CD4-positive, alpha-beta T cell (primary cell): ENCODE data around the gene ARHGEF6. TPM values are rescaled to one million over a fixed set of nuclear protein-coding genes. Genes with fewer than 3 reads are reported as not detected.

ENCODE experiments used
- ATAC-seq: fragments of 200-7000 bp; cut with Tn5 transposase; one replicate; pipeline ENCODE4 v1.10.0; 2022; ENCODE audit warnings: mild to moderate bottlenecking; ENCODE audit not compliant: poor library complexity
- CTCF ChIA-PET: fragments of 350-600 bp; sonication (Branson Sonifier 250); formaldehyde crosslinking; loops from one replicate; lab custom pipeline; 2021; ENCODE audit warnings: antibody characterized with exemption, inconsistent platforms; lab: Charles Lee
- POLR2A ChIA-PET: fragments of 350-600 bp; sonication (Branson Sonifier 250); formaldehyde crosslinking; loops from one replicate; lab custom pipeline; 2021; ENCODE audit warnings: antibody characterized with exemption, inconsistent platforms; lab: Charles Lee
- DNase-seq, 14 experiments: peaks; one replicate each; pipeline ENCODE4 v3.0.0-alpha.2; 2013 to 2020; ENCODE audit warnings: mixed read lengths in 2 of 14
- H3K27ac ChIP-seq, 2 donors: one replicate each; pipeline versions ENCODE4 v1.5.1 to v1.7.0; 2013; ENCODE audit warnings: low read length in 2 of 2, low read depth in 1 of 2, mild to moderate bottlenecking in 1 of 2
- H3K27me3 ChIP-seq, 2 experiments: 1 replicate in 1 of 2; 2 replicates in 1 of 2; pipeline versions ENCODE4 v1.6.1 to v1.7.0; 2013; ENCODE audit warnings: low read length in 2 of 2, control low read depth in 1 of 2, mild to moderate bottlenecking in 1 of 2, moderate library complexity in 1 of 2; ENCODE audit not compliant: insufficient read depth in 2 of 2, control insufficient read depth in 1 of 2
- H3K36me3 ChIP-seq: one replicate; pipeline ENCODE4 v1.6.1; 2013; ENCODE audit warnings: low read length, control low read depth; ENCODE audit not compliant: insufficient read depth
- H3K4me1 ChIP-seq: one replicate; pipeline ENCODE4 v1.6.1; 2013; ENCODE audit warnings: low read length, control low read depth; ENCODE audit not compliant: insufficient read depth
- H3K4me3 ChIP-seq: one replicate; pipeline ENCODE4 v1.5.1; 2013; ENCODE audit warnings: mild to moderate bottlenecking, low read length, moderate library complexity
- H3K9me3 ChIP-seq, 2 experiments: 1 replicate in 1 of 2; 2 replicates in 1 of 2; pipeline versions ENCODE4 v1.6.1 to v1.7.0; 2013; ENCODE audit warnings: low read length in 2 of 2, mild to moderate bottlenecking in 2 of 2, control low read depth in 1 of 2, moderate library complexity in 1 of 2; ENCODE audit not compliant: control insufficient read depth in 1 of 2, insufficient read depth in 1 of 2
- H3K27ac Mint-ChIP-seq: one replicate; pipeline ENCODE4 v1.8.0; 2020; ENCODE audit warnings: mixed read lengths
- H3K27me3 Mint-ChIP-seq: one replicate; pipeline ENCODE4 v1.8.0; 2021; ENCODE audit warnings: mixed read lengths
- H3K36me3 Mint-ChIP-seq: one replicate; pipeline ENCODE4 v1.8.0; 2021; ENCODE audit warnings: low read depth, mixed read lengths
- H3K4me1 Mint-ChIP-seq: one replicate; pipeline ENCODE4 v1.8.0; 2021; ENCODE audit warnings: low read depth, mixed read lengths
- H3K4me3 Mint-ChIP-seq: one replicate; pipeline ENCODE4 v1.8.0; 2020; ENCODE audit warnings: mild to moderate bottlenecking, mixed read lengths
- H3K9me3 Mint-ChIP-seq: one replicate; pipeline ENCODE4 v1.8.0; 2020; ENCODE audit warnings: mixed read lengths
- CTCF ChIP-seq: fragments of 200-600 bp; IDR thresholded peaks from one replicate; pipeline ENCODE4 v1.8.0; 2022; ENCODE audit warnings: antibody characterized with exemption, mild to moderate bottlenecking
- intact Hi-C, 2 experiments: fragments of 100-400 bp; cut with DNase I in 1 of 2; cut with micrococcal nuclease in 1 of 2; formaldehyde crosslinking; loops; one replicate each; pipeline versions ENCODE4 v1.15.1 to v1.9.0; 2023 to 2025; cut with DNase I, micrococcal nuclease
- total RNA-seq, 174 experiments: library from RNA in 2 of 174; stranded (reverse) in 2 of 174; gene quantifications; one replicate each; pipeline ENCODE4 v1.2.3 and lab custom pipeline; 2021 to 2026

Gene ARHGEF6
- total RNA-seq, 2 experiments from 2014 or later: 43.3 to 45.3 TPM

- POLR2A ChIA-PET: no interaction called here
- H3K27ac Mint-ChIP-seq: no peak overlapping the region
- no peak for TF ChIP-seq CTCF
Observed at GRCh38 chrX:136764206-136764605, 16.5 kb downstream of the ARHGEF6 start.

DNA sequence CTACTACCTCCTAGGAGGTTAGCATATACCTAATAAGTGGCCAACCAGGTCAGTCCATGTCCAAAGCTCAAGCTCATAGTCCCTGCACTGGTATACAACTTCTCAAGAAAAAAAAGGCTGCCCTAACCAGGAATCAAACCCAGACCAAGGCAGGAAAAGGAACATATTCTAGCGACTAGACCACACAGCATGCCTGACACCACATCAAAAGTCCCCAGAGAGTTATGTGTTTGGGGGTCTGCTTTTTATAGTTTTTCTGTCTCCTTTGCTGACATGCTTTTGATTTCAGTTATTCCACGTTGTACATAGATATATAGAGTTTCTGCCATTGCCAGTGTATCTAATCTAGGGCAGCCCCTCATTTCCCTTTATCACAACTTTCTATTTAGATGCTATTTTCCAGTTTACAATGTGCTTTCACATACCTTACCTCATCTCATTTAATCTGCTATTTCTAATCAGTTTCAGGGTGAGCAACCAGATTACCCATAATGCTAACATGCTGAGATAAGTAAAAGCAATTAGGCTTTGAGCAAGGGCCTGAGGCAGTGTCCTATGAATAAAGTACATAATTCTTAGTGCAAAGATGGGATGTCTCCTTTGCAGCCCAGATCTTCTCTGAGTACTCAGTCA, 17.8 kb downstream of the ARHGEF6 start:
- intact Hi-C loops: loop anchor here (10.0 kb wide), 2 partner anchors 48 to 112 kb away; no protein-coding TSS in a partner anchor

More at GRCh38 chrX:136764206-136764605, 16.5 kb downstream of the ARHGEF6 start:
- Histone ChIP-seq H3K4me1 (peaks cover 49% of the 10 kb centered on the region), H3K9me3 (no peaks in the 10 kb centered on the region), H3K4me3 (no peak overlapping the region), H3K36me3 (peaks cover 4% of the 10 kb centered on the region), H3K27me3 (no peaks in the 10 kb centered on the region), H3K27ac (no peak overlapping the region)
- Mint-ChIP-seq H3K27me3 (no peaks in the 10 kb centered on the region), H3K4me1 (peaks cover 68% of the 10 kb centered on the region), H3K4me3 (no peak overlapping the region), H3K36me3 (peaks cover 13% of the 10 kb centered on the region), H3K9me3 (no peaks in the 10 kb centered on the region)
- DNase-seq: no peak
- intact Hi-C loops: loop anchor here (10.0 kb wide), 2 partner anchors 49 to 111 kb away; no protein-coding TSS in a partner anchor
- ATAC-seq: no peak
- CTCF ChIA-PET: no interaction called here

GRCh38 chrX:136761421-136761820, 19.3 kb downstream of the ARHGEF6 start:
- no peaks in the 10 kb centered on the region for H3K9me3 ChIP-seq
- H3K4me1 ChIP-seq: peaks cover 31% of the 10 kb centered on the region
- TF ChIP-seq CTCF: no peak
- DNase-seq (no peak), ATAC-seq (no peak)
- Mint-ChIP-seq H3K27ac (peak overlapping the region; percentile 24), H3K4me1 (peaks cover 65% of the 10 kb centered on the region), H3K27me3 (no peaks in the 10 kb centered on the region), H3K9me3 (no peaks in the 10 kb centered on the region), H3K4me3 (no peak overlapping the region), H3K36me3 (peaks cover 20% of the 10 kb centered on the region)
- CTCF ChIA-PET: no interaction called here
- no peak overlapping the region for H3K4me3 ChIP-seq
- no peaks in the 10 kb centered on the region for H3K27me3 ChIP-seq
- no peak overlapping the region for H3K27ac ChIP-seq
- POLR2A ChIA-PET: interaction anchor here (1.6 to 2.3 kb wide), 2 partner anchors 9 to 119 kb away, joined by 3 to 7 read pairs; partner anchors contain the start of gene RBMX
- intact Hi-C loops: loop anchor here (10.0 kb wide), 2 partner anchors 47 to 113 kb away; no protein-coding TSS in a partner anchor
- peaks cover 4% of the 10 kb centered on the region for H3K36me3 ChIP-seq

More for the DNA sequence above, 17.8 kb downstream of the ARHGEF6 start:
- Histone ChIP-seq H3K27ac (no peak overlapping the region), H3K36me3 (peaks cover 4% of the 10 kb centered on the region), H3K4me1 (peaks cover 39% of the 10 kb centered on the region), H3K4me3 (no peak overlapping the region), H3K9me3 (no peaks in the 10 kb centered on the region), H3K27me3 (no peaks in the 10 kb centered on the region)
- DNase-seq: no peak
- Mint-ChIP-seq H3K27me3 (no peaks in the 10 kb centered on the region), H3K27ac (peak overlapping the region; percentile 70), H3K4me3 (peak overlapping the region; percentile 32), H3K4me1 (peaks cover 61% of the 10 kb centered on the region), H3K36me3 (peaks cover 15% of the 10 kb centered on the region), H3K9me3 (no peaks in the 10 kb centered on the region)
- CTCF ChIA-PET: no interaction called here
- POLR2A ChIA-PET: interaction anchor here (1.6 kb wide), 1 partner anchor 118 kb away, joined by 3 read pairs; the partner anchor contains the start of gene RBMX
- ATAC-seq: no peak
- no peak for TF ChIP-seq CTCF
